IPS DF 6.9 (cell line): ENCODE data around the gene RALGPS1.

Experiments used
- DNase-seq: peaks from one replicate; pipeline ENCODE4 v3.0.0-alpha.2; 2013; ENCODE audit warnings: low read depth, low spot score
- H3K27ac ChIP-seq: one replicate; pipeline ENCODE4 v1.5.1; 2013; ENCODE audit warnings: low read length, control low read depth
- H3K27me3 ChIP-seq: 2 replicates; pipeline ENCODE4 v1.6.1; 2013; ENCODE audit warnings: mild to moderate bottlenecking, low read length; ENCODE audit not compliant: control insufficient read depth, insufficient read depth
- H3K36me3 ChIP-seq: 2 replicates; pipeline ENCODE4 v1.6.1; 2013; ENCODE audit warnings: low read length; ENCODE audit not compliant: control insufficient read depth, insufficient read depth
- H3K4me1 ChIP-seq: 2 replicates; pipeline ENCODE4 v1.6.1; 2013; ENCODE audit warnings: low read length; ENCODE audit not compliant: control insufficient read depth, insufficient read depth
- H3K4me3 ChIP-seq: 2 replicates; pipeline ENCODE4 v1.5.1; 2013; ENCODE audit warnings: mild to moderate bottlenecking, low read length
- H3K9me3 ChIP-seq: 2 replicates; pipeline ENCODE4 v1.6.1; 2013; ENCODE audit warnings: low read length, inconsistent platforms; ENCODE audit not compliant: control insufficient read depth, insufficient read depth
- WGBS: extraction: QIAGEN DNeasy Blood & Tissue Kit; methylation state at CpG from one replicate; pipeline ENCODE4 v1.1.7; 2013; ENCODE audit warnings: mixed read lengths, missing lambda C conversion rate; ENCODE audit not compliant: insufficient read length, insufficient coverage; 5-methylcytosine and 5-hydroxymethylcytosine counted together

The RALGPS1 gene

DNA sequence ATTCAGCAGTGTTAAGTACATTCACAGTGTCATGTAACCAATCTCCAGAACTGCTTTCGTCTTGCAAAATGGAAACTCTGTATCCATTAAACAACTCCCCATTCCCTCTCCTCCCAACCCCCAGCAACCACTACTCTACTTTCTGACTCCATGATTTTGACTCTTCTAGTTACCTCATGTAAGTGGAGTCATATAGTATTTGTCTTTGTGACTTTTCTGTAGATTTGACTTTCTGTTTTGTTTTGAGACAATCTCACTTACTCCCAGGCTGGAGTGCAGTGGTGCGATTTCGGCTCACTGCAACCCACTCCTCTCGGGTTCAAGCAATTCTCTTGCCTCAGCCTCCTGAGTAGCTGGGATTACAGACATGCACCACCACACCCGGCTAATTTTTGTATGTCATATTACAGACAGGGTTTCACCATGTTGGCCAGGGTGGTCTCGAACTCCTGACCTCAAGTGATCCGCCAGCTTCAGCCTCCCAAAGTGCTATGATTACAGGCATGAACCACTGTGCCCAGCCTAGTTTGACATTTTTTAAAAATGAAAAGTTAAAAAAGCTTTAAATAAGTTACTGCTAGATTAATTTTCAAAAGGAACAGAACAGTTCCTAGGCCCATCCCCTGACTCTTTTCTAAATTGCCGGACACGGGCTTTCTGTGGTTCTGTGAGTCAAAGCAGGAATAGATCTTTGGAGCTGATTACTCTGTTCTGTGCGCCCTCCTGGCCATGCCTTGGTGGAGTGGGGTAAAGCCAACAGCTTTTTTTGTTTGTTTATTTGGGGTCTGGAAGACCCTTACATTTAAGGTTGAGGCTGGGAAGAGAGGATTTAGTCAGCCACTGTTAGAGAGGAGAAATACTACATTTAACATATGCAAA is 59.3 kb downstream of the RALGPS1 start:
- H3K4me3 ChIP-seq, result no peak overlapping the region
- H3K9me3 ChIP-seq, result no peaks in the 10 kb centered on the region
- no peaks in the 10 kb centered on the region for H3K27me3 ChIP-seq
- no peak overlapping the region for H3K27ac ChIP-seq
- DNase-seq, result no peak
- H3K4me1 ChIP-seq, result no peaks in the 10 kb centered on the region
- no CpG with 5 or more reads among the region's 10 CpGs for WGBS
- no peaks in the 10 kb centered on the region for H3K36me3 ChIP-seq

DNA sequence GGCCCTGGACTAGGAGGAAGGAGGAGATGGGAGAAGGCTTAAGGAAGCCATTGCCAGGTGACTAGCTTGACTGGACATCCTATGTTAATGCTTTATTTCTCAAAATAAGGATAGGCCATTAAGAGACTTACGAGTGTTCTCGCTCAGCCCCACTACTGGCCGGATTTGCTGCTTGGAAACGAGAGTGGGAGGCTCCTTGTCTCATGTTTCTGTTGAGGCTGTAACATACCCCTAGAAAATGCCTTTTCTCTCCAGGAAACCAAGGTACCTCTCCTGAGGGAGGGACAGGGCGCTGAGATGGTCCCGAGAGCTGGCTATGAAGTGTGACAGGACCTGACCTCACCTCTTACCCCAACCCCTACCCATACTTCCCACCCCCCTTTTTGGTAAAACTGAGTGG is 60.0 kb downstream of the RALGPS1 start:
- H3K27me3 ChIP-seq, result no peaks in the 10 kb centered on the region
- no CpG with 5 or more reads among the region's 6 CpGs for WGBS
- H3K4me1 ChIP-seq, result no peaks in the 10 kb centered on the region
- no peak overlapping the region for H3K4me3 ChIP-seq
- no peak for DNase-seq
- no peaks in the 10 kb centered on the region for H3K36me3 ChIP-seq
- no peak overlapping the region for H3K27ac ChIP-seq
- H3K9me3 ChIP-seq, result no peaks in the 10 kb centered on the region

DNA sequence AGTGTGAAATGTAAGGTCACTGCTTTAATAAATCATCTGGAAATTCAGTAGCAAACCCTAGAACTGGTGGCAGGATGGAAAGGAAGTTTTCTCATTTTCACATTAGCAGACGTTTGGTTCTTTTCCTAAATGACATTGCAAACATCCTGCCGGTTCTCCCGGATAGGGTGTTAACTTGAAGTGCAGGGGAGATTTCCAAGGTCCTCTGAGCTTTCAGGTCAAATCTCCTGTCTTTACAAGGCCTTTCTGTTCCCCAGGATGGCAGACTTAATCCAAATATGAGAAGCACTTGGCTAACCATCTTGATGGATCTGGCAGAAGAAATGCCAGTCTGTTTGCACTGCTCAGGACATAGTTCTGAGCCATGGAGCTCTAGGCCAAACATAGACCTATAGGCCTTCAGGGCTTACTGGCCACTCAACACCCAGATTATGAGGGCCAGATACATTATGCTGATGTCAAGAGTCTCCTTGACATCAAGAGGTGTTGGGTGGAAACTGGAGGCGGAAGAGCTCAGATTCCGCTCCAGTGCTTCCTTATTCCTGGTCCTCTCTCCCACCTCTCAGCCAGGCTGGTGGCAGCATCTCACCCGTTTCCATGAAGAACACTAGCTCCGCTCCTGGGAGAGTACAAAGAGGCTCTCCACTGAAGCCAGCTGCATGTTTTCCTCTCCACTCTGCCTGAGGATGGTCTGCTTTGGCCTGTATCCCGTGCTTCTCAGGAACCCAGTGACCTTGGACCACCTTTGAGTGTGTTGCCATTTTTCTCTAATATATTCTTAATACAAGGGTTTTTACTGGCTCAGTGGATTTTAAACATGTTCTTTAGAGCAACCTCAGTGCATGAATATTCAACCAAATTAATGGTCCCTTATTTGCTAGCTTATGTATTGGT is 61.0 kb downstream of the RALGPS1 start:
- DNase-seq, result no peak
- Histone ChIP-seq H3K4me1 (no peaks in the 10 kb centered on the region), H3K36me3 (no peaks in the 10 kb centered on the region), H3K27me3 (no peaks in the 10 kb centered on the region), H3K4me3 (no peak overlapping the region), H3K9me3 (no peaks in the 10 kb centered on the region), H3K27ac (no peak overlapping the region)
- WGBS, result no CpG with 5 or more reads among the region's 8 CpGs

DNA sequence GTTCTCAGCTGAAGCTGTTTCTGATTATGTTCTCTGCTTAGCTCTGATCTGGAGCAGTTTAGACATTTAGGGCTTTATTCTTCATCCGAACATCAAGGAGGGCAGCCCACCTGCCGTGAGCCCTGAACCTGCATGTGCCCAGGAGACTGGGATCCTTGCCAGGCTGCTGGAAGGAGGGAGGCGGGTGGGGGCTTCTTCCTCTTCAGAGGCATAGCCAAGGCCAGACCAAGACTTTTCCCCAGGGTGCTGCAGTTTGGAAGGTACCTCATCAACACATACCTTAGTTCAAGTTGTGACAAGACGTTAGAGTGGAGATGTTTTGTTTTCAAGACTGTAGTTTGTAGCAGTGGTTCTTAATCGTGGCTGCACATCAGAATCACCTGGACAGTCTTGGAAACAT is 64.9 kb downstream of the RALGPS1 start:
- no peaks in the 10 kb centered on the region for H3K36me3 ChIP-seq
- WGBS, result no CpG with 5 or more reads among the region's 5 CpGs
- H3K27ac ChIP-seq, result no peak overlapping the region
- H3K4me1 ChIP-seq, result no peaks in the 10 kb centered on the region
- DNase-seq, result no peak
- no peak overlapping the region for H3K4me3 ChIP-seq
- no peaks in the 10 kb centered on the region for H3K27me3 ChIP-seq
- no peaks in the 10 kb centered on the region for H3K9me3 ChIP-seq

DNA sequence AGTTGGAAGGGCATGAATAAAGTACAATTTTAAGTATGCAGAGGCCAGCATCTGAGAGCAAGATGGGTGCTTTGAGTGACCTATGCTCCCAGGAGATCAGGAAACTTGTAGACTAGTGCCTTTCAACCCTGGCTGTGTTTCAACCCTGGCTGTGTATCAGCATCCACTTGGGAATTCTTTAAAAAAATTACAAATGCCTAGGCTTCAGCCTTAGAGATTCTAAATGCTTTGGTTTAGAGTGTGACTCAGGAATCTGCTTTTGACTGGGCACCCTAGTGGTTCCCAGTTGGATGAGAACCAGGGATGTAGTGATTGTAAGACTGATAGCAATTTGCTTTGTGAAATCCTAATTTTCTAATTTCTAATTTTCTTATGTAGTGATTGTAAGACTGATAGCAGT is 65.6 kb downstream of the RALGPS1 start:
- no peak for DNase-seq
- Histone ChIP-seq H3K27me3 (no peaks in the 10 kb centered on the region), H3K27ac (no peak overlapping the region), H3K36me3 (no peaks in the 10 kb centered on the region), H3K4me3 (no peak overlapping the region), H3K9me3 (no peaks in the 10 kb centered on the region), H3K4me1 (no peaks in the 10 kb centered on the region)

DNA sequence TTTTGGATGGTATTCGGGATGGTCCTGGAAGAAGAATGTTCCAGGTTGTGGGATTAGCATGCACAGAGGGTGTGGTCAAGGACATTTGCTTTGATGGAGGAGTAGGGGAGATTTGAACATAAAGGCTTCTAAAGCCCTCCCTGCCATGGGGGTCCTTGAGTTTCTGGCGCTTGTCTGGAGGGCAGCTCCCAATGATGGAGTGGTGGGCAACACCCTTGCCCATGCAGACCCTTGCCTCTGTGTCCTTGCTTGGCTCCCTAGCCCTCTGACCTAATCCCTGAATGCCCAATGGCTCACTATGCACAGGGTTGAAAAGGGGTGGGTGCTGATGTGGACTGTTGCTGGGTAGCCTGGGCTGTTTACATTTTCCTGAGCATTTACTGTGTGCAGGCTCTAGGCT is 66.6 kb downstream of the RALGPS1 start:
- no peaks in the 10 kb centered on the region for H3K27me3 ChIP-seq
- H3K4me1 ChIP-seq, result no peaks in the 10 kb centered on the region
- no CpG with 5 or more reads among the region's 2 CpGs for WGBS

DNA sequence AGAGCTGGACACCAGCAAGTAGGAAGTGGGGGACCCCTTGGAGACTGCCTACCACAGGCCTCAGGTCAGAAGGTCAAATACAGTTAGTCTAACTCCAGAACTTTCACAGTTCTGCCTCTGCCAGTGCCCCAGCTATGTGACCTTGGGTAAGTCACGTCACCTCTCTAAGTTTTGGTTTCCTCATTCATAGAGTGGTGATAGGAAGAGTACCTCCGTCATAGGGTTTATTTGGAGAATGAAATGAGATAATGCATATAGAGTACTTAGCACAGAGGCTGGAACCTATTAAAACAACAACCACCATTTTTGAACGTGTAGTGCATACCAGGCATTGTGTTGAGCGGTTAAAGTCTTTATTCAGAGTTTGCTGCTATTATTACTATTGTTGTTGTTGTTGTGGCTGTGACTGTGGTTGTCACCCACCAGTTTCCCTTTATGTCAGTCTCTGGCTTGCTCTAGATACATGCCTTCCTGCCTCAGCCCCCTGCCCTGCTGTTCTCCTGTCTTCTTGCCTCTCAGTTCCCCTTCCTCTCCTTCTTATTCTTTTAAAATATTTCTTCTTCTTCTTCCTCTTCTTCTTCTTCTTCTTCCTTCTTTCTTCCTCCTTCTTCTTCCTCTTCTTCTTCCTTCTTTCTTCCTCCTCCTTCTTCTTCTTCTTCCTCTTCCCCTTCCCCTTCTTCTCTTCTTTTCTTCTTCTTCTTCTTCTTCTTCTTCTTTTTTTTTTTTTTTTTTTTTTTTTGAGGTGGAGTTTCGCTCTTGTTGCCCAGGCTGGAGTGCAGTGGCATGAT is 67.8 kb downstream of the RALGPS1 start:
- Histone ChIP-seq H3K4me1 (no peaks in the 10 kb centered on the region), H3K27ac (no peak overlapping the region), H3K36me3 (no peaks in the 10 kb centered on the region), H3K4me3 (no peak overlapping the region), H3K27me3 (no peaks in the 10 kb centered on the region), H3K9me3 (no peaks in the 10 kb centered on the region)
- DNase-seq, result no peak
- no CpG with 5 or more reads among the region's 5 CpGs for WGBS

More for the DNA sequence above, 66.6 kb downstream of the RALGPS1 start:
- DNase-seq, result no peak
- H3K9me3 ChIP-seq, result no peaks in the 10 kb centered on the region
- no peak overlapping the region for H3K27ac ChIP-seq
- no peaks in the 10 kb centered on the region for H3K36me3 ChIP-seq
- no peak overlapping the region for H3K4me3 ChIP-seq

DNA sequence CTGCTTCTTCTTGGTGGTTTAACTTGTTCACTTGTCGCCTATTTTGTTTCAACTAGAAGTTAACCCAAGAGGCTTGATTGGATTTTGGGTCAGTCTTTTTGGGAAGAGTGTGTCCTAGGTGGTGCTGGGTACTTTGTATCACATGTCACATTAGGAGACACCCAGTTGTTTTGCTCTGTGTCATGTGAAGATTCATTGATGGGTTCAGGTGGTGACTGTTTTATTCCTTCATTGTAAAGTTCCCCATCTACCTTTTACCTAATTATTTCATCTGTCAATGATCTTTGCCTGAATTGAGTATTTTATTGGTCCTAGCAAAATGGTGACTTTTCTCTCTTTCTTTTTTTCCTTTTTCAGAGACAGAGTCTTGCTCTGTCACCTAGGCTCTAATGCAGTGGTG is 69.2 kb downstream of the RALGPS1 start:
- Histone ChIP-seq H3K4me3 (no peak overlapping the region), H3K36me3 (no peaks in the 10 kb centered on the region), H3K9me3 (no peaks in the 10 kb centered on the region), H3K27ac (no peak overlapping the region), H3K4me1 (no peaks in the 10 kb centered on the region), H3K27me3 (no peaks in the 10 kb centered on the region)
- no CpG with 5 or more reads among the region's 1 CpG for WGBS
- no peak for DNase-seq

DNA sequence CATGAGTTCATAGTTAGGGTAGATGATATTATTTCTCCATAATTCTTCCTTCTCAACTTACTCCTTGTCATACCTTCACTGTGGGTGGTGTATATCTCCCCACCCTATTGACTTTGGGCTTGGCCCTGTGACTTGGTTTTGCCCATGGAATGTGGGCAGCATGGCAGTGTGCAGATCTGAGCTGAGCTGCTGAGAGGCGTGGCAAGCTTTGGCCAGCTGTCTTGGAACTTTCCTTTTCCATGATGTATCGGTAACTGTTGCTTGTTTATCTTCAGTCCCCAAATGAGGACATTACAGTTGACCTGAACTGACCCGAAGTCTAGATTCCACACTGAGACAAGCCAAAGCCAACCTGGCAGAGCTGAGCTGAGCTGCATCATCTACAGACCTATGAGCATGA is 70.4 kb downstream of the RALGPS1 start:
- DNase-seq, result no peak
- Histone ChIP-seq H3K9me3 (no peaks in the 10 kb centered on the region), H3K36me3 (no peaks in the 10 kb centered on the region), H3K27me3 (no peaks in the 10 kb centered on the region), H3K4me3 (no peak overlapping the region), H3K4me1 (no peaks in the 10 kb centered on the region), H3K27ac (no peak overlapping the region)
- WGBS, result no CpG with 5 or more reads among the region's 3 CpGs

DNA sequence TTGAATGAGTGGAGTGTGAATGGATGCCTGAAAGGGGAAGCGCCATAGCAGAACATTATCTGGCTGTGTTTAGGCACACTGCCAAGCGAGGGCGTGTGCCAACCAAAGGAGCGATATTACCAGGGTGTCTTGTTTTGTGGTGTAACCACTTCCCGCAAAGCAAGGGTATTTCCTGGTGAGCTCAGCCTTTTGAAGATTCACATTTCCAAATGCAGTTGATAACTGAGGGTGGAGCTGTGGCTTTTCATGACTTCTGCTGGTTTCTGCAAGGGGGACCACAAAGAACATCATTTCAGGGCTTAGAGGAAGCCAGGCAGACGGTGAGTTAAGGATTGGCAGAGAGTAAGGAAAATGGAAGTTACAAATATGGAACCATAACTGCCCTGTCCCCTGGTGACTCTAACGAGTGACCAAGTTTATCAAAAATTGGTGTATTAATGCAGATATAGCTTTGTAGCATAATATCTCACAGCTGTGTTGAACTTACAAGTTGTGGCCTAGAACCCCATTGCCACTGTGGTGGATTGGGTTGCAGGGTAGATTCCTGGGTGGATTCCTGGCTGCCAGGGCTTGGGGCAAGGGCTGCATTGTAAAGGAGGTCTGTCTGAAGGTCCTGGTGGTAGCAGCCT is 71.4 kb downstream of the RALGPS1 start:
- no peak for DNase-seq
- Histone ChIP-seq H3K9me3 (no peaks in the 10 kb centered on the region), H3K27ac (no peak overlapping the region), H3K4me1 (no peaks in the 10 kb centered on the region), H3K27me3 (no peaks in the 10 kb centered on the region), H3K4me3 (no peak overlapping the region), H3K36me3 (no peaks in the 10 kb centered on the region)
- no CpG with 5 or more reads among the region's 7 CpGs for WGBS
